Fibroblast of mammary gland (primary cell): ENCODE measurements around the gene KMT5B.

Experiments
- DNase-seq: peaks from one replicate; pipeline ENCODE4 v3.0.0-alpha.2; 2010; ENCODE audit warnings: low read depth
- H3K4me3 ChIP-seq: 2 replicates; pipeline ENCODE4 v1.5.1; 2011; ENCODE audit warnings: low read depth, mild to moderate bottlenecking, low read length, moderate library complexity; ENCODE audit not compliant: control insufficient read depth
- CTCF ChIP-seq: conservative IDR thresholded peaks from 2 replicates; pipeline ENCODE4 v1.5.1; 2011; ENCODE audit warnings: low read depth, low read length, inconsistent platforms; ENCODE audit not compliant: control insufficient read depth, insufficient read depth

KMT5B gene

GRCh38 chr11:68216171-68216938 is 3.3 kb upstream of the KMT5B start:
- no peak for TF ChIP-seq CTCF
- no peak for DNase-seq
- no peak overlapping the region for H3K4me3 ChIP-seq

- no peak for TF ChIP-seq CTCF
- DNase-seq = no peak
- H3K4me3 ChIP-seq = no peak overlapping the region
These were observed 2.6 kb upstream of the KMT5B start for GRCh38 chr11:68215524-68216170.

- no peak for TF ChIP-seq CTCF
- DNase-seq = no peak
- no peak overlapping the region for H3K4me3 ChIP-seq
These were observed 2.0 kb upstream of the KMT5B start for GRCh38 chr11:68215087-68215445.

GRCh38 chr11:68214173-68215086 is 1.3 kb upstream of the KMT5B start:
- TF ChIP-seq CTCF = no peak
- no peak for DNase-seq
- H3K4me3 ChIP-seq = peak overlapping the region; percentile 62

- no peak for TF ChIP-seq CTCF
- peak; percentile 91 for DNase-seq
- peak overlapping the region; percentile 62 for H3K4me3 ChIP-seq
These were observed 568 bp upstream of the KMT5B start for GRCh38 chr11:68213555-68214172.

- peak overlapping the region; percentile 86 for H3K4me3 ChIP-seq
- peak; percentile 68 for DNase-seq
- no peak for TF ChIP-seq CTCF
These were observed 518 bp downstream of the KMT5B start for GRCh38 chr11:68212421-68213134.
